HG02642 (cell line): ENCODE results near the gene KCNK7.

Experiments
- ATAC-seq: cut with Tn5 transposase; IDR thresholded peaks from one replicate; pipeline ENCODE4 v1.9.1; 2021; ENCODE audit warnings: mild to moderate bottlenecking; ENCODE audit not compliant: unreplicated experiment, poor library complexity

Gene KCNK7

GRCh38 chr11:65629579-65629978, 34.0 kb upstream of the KCNK7 start:
- no peak for ATAC-seq

GRCh38 chr11:65627202-65627601, 31.6 kb upstream of the KCNK7 start:
- no peak for ATAC-seq

- no peak for ATAC-seq
Observed at GRCh38 chr11:65625628-65626342, 30.2 kb upstream of the KCNK7 start.

- ATAC-seq: no peak
Observed at GRCh38 chr11:65624931-65625627, 29.5 kb upstream of the KCNK7 start.

- ATAC-seq: no peak
Observed at GRCh38 chr11:65623852-65624616, 28.4 kb upstream of the KCNK7 start.

GRCh38 chr11:65623177-65623576, 27.6 kb upstream of the KCNK7 start:
- ATAC-seq: no peak

- ATAC-seq: no peak
Observed at GRCh38 chr11:65622011-65622410, 26.4 kb upstream of the KCNK7 start.

GRCh38 chr11:65621460-65621859, 25.9 kb upstream of the KCNK7 start:
- no peak for ATAC-seq

- no peak for ATAC-seq
Observed at GRCh38 chr11:65620666-65621065, 25.1 kb upstream of the KCNK7 start.

- ATAC-seq: no peak
Observed at GRCh38 chr11:65619281-65619928, 23.8 kb upstream of the KCNK7 start.

- ATAC-seq: no peak
Observed at GRCh38 chr11:65618763-65619162, 23.2 kb upstream of the KCNK7 start.

- ATAC-seq: no peak
Observed at GRCh38 chr11:65617990-65618751, 22.6 kb upstream of the KCNK7 start.

- no peak for ATAC-seq
Observed at GRCh38 chr11:65617136-65617850, 21.7 kb upstream of the KCNK7 start.

GRCh38 chr11:65616575-65617001, 21.0 kb upstream of the KCNK7 start:
- ATAC-seq: no peak

- ATAC-seq: peak; percentile 2
Observed at GRCh38 chr11:65615950-65616574, 20.5 kb upstream of the KCNK7 start.

GRCh38 chr11:65615229-65615949, 19.8 kb upstream of the KCNK7 start, which contains the start of gene PCNX3:
TSS of gene PCNX3 (plus strand) at chr11:65615776. CDS start at chr11:65616312, 536 bp downstream.
- ATAC-seq: peak; percentile 82

- no peak for ATAC-seq
Observed at GRCh38 chr11:65613091-65613928, 17.7 kb upstream of the KCNK7 start.
